ENCODE results near the gene CMKLR1. TPM values are rescaled to one million over a fixed set of nuclear protein-coding genes. Genes with fewer than 3 reads are reported as not detected.

CMKLR1 gene
- total and polyA plus RNA-seq, 9 of the 15 experiments (the other 6 are each of a cell fraction or from before 2014, with no cell fraction given), result 0.11 to 1.4 (median 0.20) TPM

DNA sequence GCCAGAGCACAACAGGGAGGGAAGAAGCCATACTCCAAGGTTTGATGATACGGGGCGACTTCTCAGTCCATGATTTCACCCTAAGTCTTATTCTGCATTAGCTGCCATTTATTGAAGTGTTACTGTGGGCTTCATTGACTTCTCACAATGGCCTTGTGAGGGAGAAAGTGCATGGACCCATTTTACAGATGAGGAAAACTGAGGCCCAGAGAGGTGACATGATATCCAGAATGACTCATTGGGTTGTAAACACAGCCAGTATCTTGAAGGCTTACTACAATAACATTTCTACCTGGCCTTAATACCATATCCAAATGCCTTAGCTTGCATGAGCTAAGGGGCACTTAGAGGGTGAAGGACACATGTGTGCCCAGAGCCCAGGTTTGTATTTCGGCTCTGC is 100.6 kb downstream of the CMKLR1 start:
- Histone ChIP-seq H3K27ac (ENCODE audit: extremely low read depth, low read depth, low read length) (no peak overlapping the region), H3K9ac (ENCODE audit: insufficient read depth in 1 of 2, low read depth in 2 of 2, low read length in 2 of 2) (no peak overlapping the region), H2AFZ (ENCODE audit: low read depth, low read length) (no peak overlapping the region), H3K4me3 (no peak overlapping the region), H3K4me2 (ENCODE audit: insufficient read depth, low read length) (no peak overlapping the region), H3K9me1 (ENCODE audit: control insufficient read depth, insufficient read depth, low read length) (no peaks in the 10 kb centered on the region), H3K9me3 (replicated peaks; ENCODE audit: control insufficient read depth, insufficient read depth, low read depth, low read length) (no peaks in the 10 kb centered on the region), H3K79me2 (ENCODE audit: control insufficient read depth, insufficient read depth, low read length) (no peaks in the 10 kb centered on the region), H3K36me3 (ENCODE audit: control insufficient read depth, insufficient read depth, low read length) (no peaks in the 10 kb centered on the region), H3K27me3 (ENCODE audit: control insufficient read depth in 2 of 2, insufficient read depth in 2 of 2, low read length in 2 of 2) (no peaks in the 10 kb centered on the region), H4K20me1 (replicated peaks; ENCODE audit: control insufficient read depth, insufficient read depth, low read length) (no peaks in the 10 kb centered on the region), H3K4me1 (replicated peaks in 1 of 2; ENCODE audit: control insufficient read depth in 2 of 2, insufficient read depth in 2 of 2, low read length in 2 of 2) (no peaks in the 10 kb centered on the region)
- ChIA-PET POLR2A (interaction anchor here (1.1 kb wide), 1 partner anchor 162 kb away, joined by 3 read pairs; no protein-coding TSS in a partner anchor), CTCF (ENCODE audit: low intra/inter-chr PET ratio) (no interaction called here)
- 0% methylated on average over 3 of the region's 3 CpGs for WGBS (ENCODE audit: insufficient coverage, low coverage, missing lambda C conversion rate)
- no peak for ATAC-seq
- DNase-seq (ENCODE audit: extremely low read depth in 1 of 4, low spot score in 3 of 4), result no peak
- FAIRE-seq, result no peak
- intact Hi-C loops (cut with micrococcal nuclease), result loop anchor here (10.0 kb wide), 2 partner anchors 216 to 256 kb away; no protein-coding TSS in a partner anchor
- no TSS peak for BruUV-seq (replicated peaks)
- TF ChIP-seq JUND (IDR thresholded peaks at IDR 0.05; ENCODE audit: borderline replicate concordance, low read depth, low read length) (no peak), JUND (tag; IDR thresholded peaks at IDR 0.05; ENCODE audit: borderline replicate concordance, low read depth, low read length) (no peak), SMARCA5 (IDR thresholded peaks at IDR 0.05) (0 out of 2 replicates have a peak, but pooled peaks have one; percentile 26), RBM25 (IDR thresholded peaks at IDR 0.05; ENCODE audit: low read depth, low read length, severe bottlenecking) (peak; percentile 87), ZFX (CRISPR knock-in tag; IDR thresholded peaks at IDR 0.05) (no peak), ZNF764 (CRISPR knock-in tag; IDR thresholded peaks at IDR 0.05; ENCODE audit: low read depth) (no peak), CBX8 (IDR thresholded peaks at IDR 0.05; ENCODE audit: borderline replicate concordance, extremely low read depth, low read depth, low read length, poor library complexity, severe bottlenecking) (no peak), TAF9B (IDR thresholded peaks at IDR 0.05; ENCODE audit: partially characterized antibody) (no peak), KDM1A (IDR thresholded peaks at IDR 0.05) (peak in 1 of 2 experiments; percentile 50; a peak in 2 of 4 replicates), BRF1 (IDR thresholded peaks at IDR 0.05; ENCODE audit: borderline replicate concordance, extremely low read depth, insufficient read length) (no peak), RCOR1 (IDR thresholded peaks at IDR 0.05; ENCODE audit: borderline replicate concordance in 1 of 2, low read depth in 2 of 2, low read length in 2 of 2) (peak in 1 of 2 experiments; percentile 65; a peak in 1 of 4 replicates), FOXJ2 (tag; IDR thresholded peaks at IDR 0.05) (no peak), HEY1 (CRISPR knock-in tag; IDR thresholded peaks at IDR 0.05; ENCODE audit: borderline replicate concordance) (no peak), NFXL1 (CRISPR knock-in tag; IDR thresholded peaks at IDR 0.05) (no peak), CBX1 (IDR thresholded peaks at IDR 0.05; ENCODE audit: low read depth) (peak; percentile 31; the same call in 1 of the 2 replicates), ADNP (tag; IDR thresholded peaks at IDR 0.05) (peak; percentile 64; the same call in 1 of the 2 replicates), ZKSCAN1 (IDR thresholded peaks at IDR 0.05; ENCODE audit: low read depth, low read length) (no peak), XRCC5 (IDR thresholded peaks at IDR 0.05; ENCODE audit: low read depth, low read length) (no peak), BRCA1 (IDR thresholded peaks at IDR 0.05) (no peak), BRCA1 (CRISPR knock-in tag; IDR thresholded peaks at IDR 0.05) (no peak), EWSR1 (IDR thresholded peaks at IDR 0.05; ENCODE audit: borderline replicate concordance, low read depth, partially characterized antibody) (no peak), PPARD (CRISPR knock-in tag; IDR thresholded peaks at IDR 0.05) (no peak), ESRRA (IDR thresholded peaks at IDR 0.05; ENCODE audit: borderline replicate concordance, low read depth) (peak; percentile 20; the same call in 1 of the 2 replicates), BCOR (IDR thresholded peaks at IDR 0.05) (peak; percentile 79), ZNF717 (CRISPR knock-in tag; IDR thresholded peaks at IDR 0.05) (no peak)
- TF ChIP-seq, protein P1, sequence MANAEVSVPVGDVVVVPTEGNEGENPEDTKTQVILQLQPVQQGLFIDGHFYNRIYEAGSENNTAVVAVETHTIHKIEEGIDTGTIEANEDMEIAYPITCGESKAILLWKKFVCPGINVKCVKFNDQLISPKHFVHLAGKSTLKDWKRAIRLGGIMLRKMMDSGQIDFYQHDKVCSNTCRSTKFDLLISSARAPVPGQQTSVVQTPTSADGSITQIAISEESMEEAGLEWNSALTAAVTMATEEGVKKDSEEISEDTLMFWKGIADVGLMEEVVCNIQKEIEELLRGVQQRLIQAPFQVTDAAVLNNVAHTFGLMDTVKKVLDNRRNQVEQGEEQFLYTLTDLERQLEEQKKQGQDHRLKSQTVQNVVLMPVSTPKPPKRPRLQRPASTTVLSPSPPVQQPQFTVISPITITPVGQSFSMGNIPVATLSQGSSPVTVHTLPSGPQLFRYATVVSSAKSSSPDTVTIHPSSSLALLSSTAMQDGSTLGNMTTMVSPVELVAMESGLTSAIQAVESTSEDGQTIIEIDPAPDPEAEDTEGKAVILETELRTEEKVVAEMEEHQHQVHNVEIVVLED (CRISPR knock-in tag; IDR thresholded peaks at IDR 0.05), result no peak
- in situ Hi-C loops (cut with MboI), result no loop called here

All from K562 (cell line).